GM23338 (cell line): Measurements from ENCODE around the gene TCTA. TPM values are rescaled to one million over a fixed set of nuclear protein-coding genes. Genes with fewer than 3 reads are reported as not detected.

Experiments
- ATAC-seq: fragments of 200-7000 bp; cut with Tn5 transposase; 3 replicates; pipeline ENCODE4 v1.9.1; 2020
- DNase-seq: peaks from one replicate; pipeline ENCODE4 v3.0.0-alpha.2; 2015; ENCODE audit warnings: low spot score
- H2AFZ ChIP-seq: fragments of 200-600 bp; sonication (generic); 2 replicates; pipeline ENCODE4 v1.8.0; 2016; ENCODE audit warnings: antibody characterized with exemption, mild to moderate bottlenecking, moderate library complexity
- H3F3A ChIP-seq: fragments of 200-600 bp; sonication (generic); replicated peaks from 2 replicates; pipeline ENCODE4 v1.8.0; 2017; ENCODE audit warnings: antibody characterized with exemption, mixed run types, low read depth
- H3K27ac ChIP-seq: fragments of 200-600 bp; sonication (generic); 2 replicates; pipeline ENCODE4 v1.6.1; 2016; ENCODE audit warnings: low read depth
- H3K27me3 ChIP-seq: fragments of 200-600 bp; sonication (generic); 2 replicates; pipeline ENCODE4 v1.8.0; 2016; ENCODE audit warnings: mild to moderate bottlenecking, mixed run types, moderate library complexity; ENCODE audit not compliant: insufficient read depth
- H3K36me3 ChIP-seq: fragments of 200-600 bp; sonication (generic); 2 replicates; pipeline ENCODE4 v1.8.0; 2016; ENCODE audit warnings: mild to moderate bottlenecking; ENCODE audit not compliant: insufficient read depth
- H3K4me1 ChIP-seq: fragments of 200-600 bp; sonication (generic); 2 replicates; pipeline ENCODE4 v1.8.0; 2016; ENCODE audit warnings: mild to moderate bottlenecking, moderate library complexity; ENCODE audit not compliant: insufficient read depth
- H3K4me2 ChIP-seq: fragments of 200-600 bp; sonication (generic); 2 replicates; pipeline ENCODE4 v1.7.1; 2017; ENCODE audit warnings: mixed run types
- H3K4me3 ChIP-seq: fragments of 200-600 bp; sonication (generic); 2 replicates; pipeline ENCODE4 v1.6.1; 2016; ENCODE audit warnings: mixed run types
- H3K79me2 ChIP-seq: fragments of 200-600 bp; sonication (generic); replicated peaks from 2 replicates; pipeline ENCODE4 v1.8.0; 2017; ENCODE audit warnings: mild to moderate bottlenecking; ENCODE audit not compliant: insufficient read depth
- H3K9me2 ChIP-seq: fragments of 200-600 bp; sonication (generic); 2 replicates; pipeline ENCODE4 v1.8.0; 2017; ENCODE audit not compliant: insufficient read depth
- H4K20me1 ChIP-seq: fragments of 200-600 bp; sonication (generic); replicated peaks from 2 replicates; pipeline ENCODE4 v1.8.0; 2017; ENCODE audit warnings: mild to moderate bottlenecking; ENCODE audit not compliant: insufficient read depth
- H3K27ac Mint-ChIP-seq: 2 replicates; pipeline ENCODE4 v1.8.0; 2020; ENCODE audit warnings: inconsistent platforms, mild to moderate bottlenecking, moderate library complexity, mixed read lengths
- H3K27me3 Mint-ChIP-seq: 3 replicates; pipeline ENCODE4 v1.8.0; 2022; ENCODE audit warnings: low read depth, mild to moderate bottlenecking, moderate library complexity, mixed read lengths, inconsistent platforms; ENCODE audit not compliant: insufficient read depth, poor library complexity
- H3K36me3 Mint-ChIP-seq: 3 replicates; pipeline ENCODE4 v1.8.0; 2021; ENCODE audit warnings: low read depth, mild to moderate bottlenecking, inconsistent platforms, moderate library complexity, mixed read lengths
- H3K4me1 Mint-ChIP-seq: 3 replicates; pipeline ENCODE4 v1.8.0; 2020; ENCODE audit warnings: mild to moderate bottlenecking, inconsistent platforms, mixed read lengths
- H3K4me3 Mint-ChIP-seq: 3 replicates; pipeline ENCODE4 v1.8.0; 2021; ENCODE audit warnings: moderate library complexity, mild to moderate bottlenecking, inconsistent platforms, mixed read lengths
- H3K9me3 Mint-ChIP-seq: 3 replicates; pipeline ENCODE4 v1.8.0; 2020; ENCODE audit warnings: moderate library complexity, mild to moderate bottlenecking, inconsistent platforms, mixed read lengths
- CREB1 ChIP-seq: fragments of 250-450 bp; sonication (Bioruptor Pico); IDR thresholded peaks from 2 replicates; pipeline ENCODE4 v1.5.0; 2020; ENCODE audit warnings: low read depth, mild to moderate bottlenecking, moderate library complexity
- EZH2 ChIP-seq: fragments of 200-600 bp; sonication (generic); IDR thresholded peaks from one replicate; pipeline ENCODE4 v1.8.0; 2017; ENCODE audit warnings: antibody characterized with exemption, mild to moderate bottlenecking, low read depth; ENCODE audit not compliant: unreplicated experiment
- EZH2phosphoT487 ChIP-seq: fragments of 200-600 bp; sonication (generic); IDR thresholded peaks from one replicate; pipeline ENCODE4 v1.8.1; 2018; ENCODE audit warnings: antibody characterized with exemption; ENCODE audit not compliant: unreplicated experiment
- NANOG ChIP-seq: IDR thresholded peaks from 2 replicates; pipeline ENCODE4 v1.6.1; 2016; ENCODE audit warnings: antibody characterized with exemption, borderline replicate concordance
- POLR2AphosphoS5 ChIP-seq: IDR thresholded peaks from 2 replicates; pipeline ENCODE4 v1.6.1; 2016; ENCODE audit warnings: antibody characterized with exemption, low read depth
- STAT1 ChIP-seq: IDR thresholded peaks from one replicate; pipeline ENCODE4 v1.6.1; 2016; ENCODE audit warnings: antibody characterized with exemption; ENCODE audit not compliant: unreplicated experiment
- ZNF462 ChIP-seq: fragments of 250-450 bp; sonication (Bioruptor Pico); IDR thresholded peaks from 2 replicates; pipeline ENCODE4 v1.5.0; 2020; ENCODE audit warnings: mild to moderate bottlenecking, moderate library complexity
- polyA plus RNA-seq: library from polyadenylated mRNA; unstranded; fragments of >200 nt; fragmentation: Nextera tagmentation; extraction: Ambion mirVana; gene quantifications from 2 replicates; pipeline ENCODE4 v1.2.1, GENCODE V29; 2016
- total RNA-seq: library from RNA; depleted of rRNA; stranded (reverse); fragments of >200 nt; shearing (Covaris generic); gene quantifications from 2 replicates; pipeline ENCODE4 v1.2.3, GENCODE V29; 2014
- TF ChIP-seq, protein P1 (sequence below): IDR thresholded peaks from 2 replicates; pipeline ENCODE4 v1.6.1; 2016; ENCODE audit warnings: antibody characterized with exemption

TCTA gene
- total and polyA plus RNA-seq, 2 experiments from 2014 or later, result 4.0 to 5.0 TPM

DNA sequence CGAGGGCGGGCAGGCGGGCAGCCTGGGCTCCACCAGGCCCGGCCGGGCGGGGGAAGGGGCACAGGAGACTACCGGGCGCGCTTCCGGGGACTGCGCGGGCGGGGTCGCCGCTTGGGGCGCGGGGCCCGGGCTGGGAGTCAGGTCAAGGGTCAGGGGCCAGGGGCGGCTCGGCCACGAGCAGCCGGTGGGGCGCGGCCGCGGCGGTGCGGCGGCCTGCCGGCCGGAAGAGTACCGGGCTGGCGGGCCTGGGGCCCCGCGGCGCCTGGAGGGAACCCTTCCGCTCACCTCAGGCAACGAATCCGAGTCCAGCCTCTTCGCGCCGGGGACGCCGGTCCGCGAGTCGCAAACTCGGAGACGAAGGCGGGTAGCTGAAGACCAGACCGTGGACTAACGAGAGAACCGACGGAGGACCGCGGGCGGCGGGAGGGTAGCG, 672 bp upstream of the TCTA start:
- Histone ChIP-seq H2AFZ (peak overlapping the region; percentile 78; the same call in 1 of the 2 replicates), H3K27me3 (no peaks in the 10 kb centered on the region), H3K9me2 (no peaks in the 10 kb centered on the region), H4K20me1 (peaks cover 42% of the 10 kb centered on the region), H3F3A (peaks cover 11% of the 10 kb centered on the region), H3K27ac (peak overlapping the region; percentile 88), H3K4me1 (peaks cover 12% of the 10 kb centered on the region), H3K4me3 (peak overlapping the region; percentile 84), H3K79me2 (peaks cover 48% of the 10 kb centered on the region), H3K36me3 (no peaks in the 10 kb centered on the region), H3K4me2 (peak overlapping the region; percentile 89)
- Mint-ChIP-seq H3K4me3 (peak overlapping the region; percentile 94), H3K27me3 (peaks cover 6% of the 10 kb centered on the region), H3K27ac (no peak overlapping the region), H3K9me3 (no peaks in the 10 kb centered on the region), H3K4me1 (peaks cover 22% of the 10 kb centered on the region), H3K36me3 (peaks cover 19% of the 10 kb centered on the region)
- peak; percentile 56 for ATAC-seq
- peak; percentile 74 for DNase-seq
- TF ChIP-seq EZH2 (no peak), POLR2AphosphoS5 (0 out of 2 replicates have a peak, but pooled peaks have one; percentile 79)
- TF ChIP-seq, protein P1, sequence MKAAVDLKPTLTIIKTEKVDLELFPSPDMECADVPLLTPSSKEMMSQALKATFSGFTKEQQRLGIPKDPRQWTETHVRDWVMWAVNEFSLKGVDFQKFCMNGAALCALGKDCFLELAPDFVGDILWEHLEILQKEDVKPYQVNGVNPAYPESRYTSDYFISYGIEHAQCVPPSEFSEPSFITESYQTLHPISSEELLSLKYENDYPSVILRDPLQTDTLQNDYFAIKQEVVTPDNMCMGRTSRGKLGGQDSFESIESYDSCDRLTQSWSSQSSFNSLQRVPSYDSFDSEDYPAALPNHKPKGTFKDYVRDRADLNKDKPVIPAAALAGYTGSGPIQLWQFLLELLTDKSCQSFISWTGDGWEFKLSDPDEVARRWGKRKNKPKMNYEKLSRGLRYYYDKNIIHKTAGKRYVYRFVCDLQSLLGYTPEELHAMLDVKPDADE, result no peak

- Histone ChIP-seq H3K4me3 (peak overlapping the region; percentile 84), H3K27me3 (no peaks in the 10 kb centered on the region), H3K4me2 (peak overlapping the region; percentile 82), H2AFZ (peak overlapping the region; percentile 83), H3K9me2 (no peaks in the 10 kb centered on the region), H3F3A (peaks cover 15% of the 10 kb centered on the region), H3K36me3 (no peaks in the 10 kb centered on the region), H4K20me1 (peaks cover 30% of the 10 kb centered on the region), H3K27ac (no peak overlapping the region), H3K4me1 (peaks cover 12% of the 10 kb centered on the region), H3K79me2 (peaks cover 36% of the 10 kb centered on the region)
- ATAC-seq, result peak; percentile 2; the same call in 2 of the 3 replicates
- DNase-seq, result no peak
- peak overlapping the region; percentile 91 for H3K4me3 Mint-ChIP-seq
- peaks cover 30% of the 10 kb centered on the region for H3K4me1 Mint-ChIP-seq
- H3K27me3 Mint-ChIP-seq, result peaks cover 8% of the 10 kb centered on the region
- peak overlapping the region; percentile 34 for H3K27ac Mint-ChIP-seq
- peaks cover 25% of the 10 kb centered on the region for H3K36me3 Mint-ChIP-seq
- no peaks in the 10 kb centered on the region for H3K9me3 Mint-ChIP-seq
- TF ChIP-seq NANOG (no peak), EZH2 (no peak), CREB1 (no peak), EZH2phosphoT487 (no peak), STAT1 (no peak), ZNF462 (no peak)
- TF ChIP-seq, protein P1, result no peak
Measured at GRCh38 chr3:49412632-49413337, 562 bp downstream of the TCTA start.
